ENCODE measurements around the gene CHRNA7. TPM values are rescaled to one million over a fixed set of nuclear protein-coding genes. Genes with fewer than 3 reads are reported as not detected.

The CHRNA7 gene
- total and polyA plus RNA-seq, 8 donors, result 0.76 to 9.2 (median 4.0) TPM

- Histone ChIP-seq H3K4me1 (no peaks in the 10 kb centered on the region), H3K36me3 (no peaks in the 10 kb centered on the region), H3K9me3 (no peaks in the 10 kb centered on the region), H3K4me3 (no peak overlapping the region), H3K27ac (no peak overlapping the region), H3K27me3 (no peaks in the 10 kb centered on the region)
- intact Hi-C loops (cut with DNase I), result no loop called here
- TF ChIP-seq CTCF (IDR thresholded peaks at IDR 0.05), result no peak
- DNase-seq (no peak), FAIRE-seq (no peak), ATAC-seq (no peak)
- 34 to 39% methylated on average over 2 of the region's 2 CpGs for WGBS, 2 donors
Measured at GRCh38 chr15:32004249-32004648, 26.1 kb upstream of the CHRNA7 start.

- H3K36me3 ChIP-seq, result no peaks in the 10 kb centered on the region
- H3K27ac ChIP-seq, result no peak overlapping the region
- H3K4me3 ChIP-seq, result no peak overlapping the region
- DNase-seq (no peak), FAIRE-seq (no peak), ATAC-seq (no peak)
- H3K4me1 ChIP-seq, result no peaks in the 10 kb centered on the region
- H3K27me3 ChIP-seq, result no peaks in the 10 kb centered on the region
- intact Hi-C loops (cut with DNase I), result no loop called here
- TF ChIP-seq CTCF (IDR thresholded peaks at IDR 0.05), result no peak
- H3K9me3 ChIP-seq, result no peaks in the 10 kb centered on the region
- 54 to 55% methylated on average over 6 of the region's 6 CpGs for WGBS, 2 donors
Measured at GRCh38 chr15:32007355-32007960, 22.9 kb upstream of the CHRNA7 start.

- Histone ChIP-seq H3K27ac (no peak overlapping the region), H3K9me3 (no peaks in the 10 kb centered on the region), H3K4me3 (no peak overlapping the region), H3K27me3 (no peaks in the 10 kb centered on the region), H3K4me1 (no peaks in the 10 kb centered on the region), H3K36me3 (no peaks in the 10 kb centered on the region)
- ATAC-seq, result no peak
- WGBS, 2 donors, result 93 to 95% methylated on average over 1 of the region's 1 CpG
- FAIRE-seq, result no peak
- no peak for TF ChIP-seq CTCF (IDR thresholded peaks at IDR 0.05)
- intact Hi-C loops (cut with DNase I), result no loop called here
- DNase-seq, result no peak
Measured at GRCh38 chr15:32014953-32015352, 15.4 kb upstream of the CHRNA7 start.

GRCh38 chr15:32020156-32020555, 10.2 kb upstream of the CHRNA7 start:
- Histone ChIP-seq H3K4me1 (no peaks in the 10 kb centered on the region), H3K27ac (no peak overlapping the region), H3K36me3 (no peaks in the 10 kb centered on the region), H3K27me3 (no peaks in the 10 kb centered on the region), H3K9me3 (no peaks in the 10 kb centered on the region), H3K4me3 (no peak overlapping the region)
- ATAC-seq, result peak in 1 of 4 donors; percentile 55
- TF ChIP-seq CTCF (IDR thresholded peaks at IDR 0.05), result no peak
- 52 to 65% methylated on average over 2 of the region's 2 CpGs for WGBS, 2 donors
- no peak for FAIRE-seq
- intact Hi-C loops (cut with DNase I), result no loop called here
- DNase-seq, result no peak

- no peak for TF ChIP-seq CTCF (IDR thresholded peaks at IDR 0.05)
- no peak overlapping the region for H3K4me3 ChIP-seq
- H3K27ac ChIP-seq, result no peak overlapping the region
- DNase-seq, result no peak
- ATAC-seq, result no peak
- peaks cover 0 to 22% (median 10%) of the 10 kb centered on the region in 3 donors for H3K4me1 ChIP-seq
- intact Hi-C loops (cut with DNase I), result no loop called here
- no peak for FAIRE-seq
- H3K36me3 ChIP-seq, result no peaks in the 10 kb centered on the region
- no peaks in the 10 kb centered on the region for H3K9me3 ChIP-seq
- WGBS, 2 donors, result 14 to 18% methylated on average over 5 of the region's 5 CpGs
- H3K27me3 ChIP-seq, result no peaks in the 10 kb centered on the region
Measured at GRCh38 chr15:32028921-32029320, 1.4 kb upstream of the CHRNA7 start.
